Measurements from ENCODE around the gene GRM1. TPM values are rescaled to one million over a fixed set of nuclear protein-coding genes. Genes with fewer than 3 reads are reported as not detected.

The GRM1 gene
- total RNA-seq, 1 experiment from 2014 or later = not detected

DNA sequence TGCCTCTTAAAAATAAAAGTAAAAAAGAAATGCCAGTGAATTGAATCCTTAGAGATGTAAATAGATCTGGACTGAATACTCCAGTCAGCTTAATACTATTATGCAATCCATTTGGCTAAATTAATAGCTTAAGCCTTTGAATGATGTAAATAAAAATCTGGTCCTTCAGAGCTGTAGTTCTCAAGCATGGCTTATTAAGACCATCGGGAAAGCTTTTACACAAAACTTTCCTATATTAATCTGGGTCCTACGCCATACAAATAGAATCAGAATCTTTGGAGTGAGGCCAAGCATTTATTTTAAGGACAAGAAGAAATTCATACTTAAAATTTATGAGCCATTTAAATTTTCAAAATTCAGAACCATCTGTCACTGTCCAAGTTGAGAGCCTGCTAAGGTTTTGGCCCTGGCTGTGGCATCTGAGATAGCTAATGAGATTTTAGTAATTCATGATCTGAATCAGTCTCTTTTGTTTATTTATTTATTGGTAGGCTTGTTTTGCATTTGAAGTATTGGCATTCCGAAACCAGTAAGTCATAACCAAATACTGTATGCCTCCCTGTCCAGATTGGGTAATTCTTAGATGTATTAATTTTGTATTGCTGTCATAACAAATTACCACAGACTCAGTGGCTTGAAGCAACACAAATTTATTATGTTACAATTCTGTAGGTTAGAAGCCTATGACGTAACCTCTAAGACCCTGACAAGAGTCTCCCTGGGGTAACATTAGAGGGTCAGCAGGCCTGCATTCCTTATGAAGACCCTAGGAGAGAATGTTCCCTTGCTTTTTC, 286.7 kb downstream of the GRM1 start:
- no peak for DNase-seq (ENCODE audit: low read depth)

DNA sequence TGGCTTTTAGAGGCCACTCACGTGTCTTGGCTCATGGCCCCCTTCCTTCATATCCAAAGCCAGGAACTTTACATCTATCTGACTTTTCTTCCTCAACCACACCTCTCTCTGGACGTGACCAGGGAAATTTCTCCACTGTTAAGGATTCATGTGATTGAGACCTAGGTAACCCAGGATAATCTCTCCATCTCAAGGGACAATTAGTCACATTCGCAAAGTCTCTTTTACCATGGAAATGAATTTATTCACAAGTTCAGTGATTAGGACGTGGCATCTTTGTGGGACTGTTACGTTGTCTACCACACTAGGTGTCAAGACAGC, 287.3 kb downstream of the GRM1 start:
- DNase-seq (ENCODE audit: low read depth) = no peak

DNA sequence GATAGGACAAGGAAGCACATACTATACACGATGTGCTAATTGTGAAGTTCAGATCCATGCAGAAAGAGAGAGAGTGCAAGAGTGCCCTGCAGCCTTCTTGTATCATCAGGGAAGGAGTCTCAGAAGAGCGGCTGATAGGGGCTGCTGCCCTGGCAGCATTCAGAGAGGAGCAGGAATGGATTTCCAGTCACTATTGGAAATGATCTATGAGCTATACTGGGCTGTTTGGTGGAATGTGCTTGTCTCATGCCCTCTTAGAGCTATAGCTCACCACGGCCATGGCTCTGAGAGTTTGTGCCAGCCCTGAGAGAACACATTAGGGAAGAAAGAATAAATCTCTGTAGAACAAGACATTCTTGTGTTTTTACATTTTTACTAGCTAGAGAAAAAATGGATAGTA, 302.2 kb downstream of the GRM1 start:
- DNase-seq (ENCODE audit: low read depth) = no peak

DNA sequence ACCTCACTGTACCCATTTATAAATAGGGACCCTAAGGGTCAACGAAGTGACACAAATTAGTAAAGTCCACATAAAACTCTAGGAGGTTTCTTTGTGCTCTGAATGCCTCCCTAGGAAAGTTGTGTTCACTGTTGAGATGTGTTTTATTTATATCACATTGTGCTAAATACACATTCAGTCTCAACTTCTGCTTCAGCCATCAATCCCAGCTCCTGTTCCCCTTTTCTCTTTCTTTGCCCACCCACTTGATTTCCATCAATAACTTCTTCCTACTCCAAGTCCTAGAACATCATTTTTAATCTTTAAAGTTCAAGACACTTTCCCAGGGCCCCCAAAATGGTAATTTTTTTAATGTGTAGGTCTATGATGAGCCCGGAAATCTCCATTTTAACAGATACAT, 306.5 kb downstream of the GRM1 start:
- DNase-seq (ENCODE audit: low read depth) = no peak

DNA sequence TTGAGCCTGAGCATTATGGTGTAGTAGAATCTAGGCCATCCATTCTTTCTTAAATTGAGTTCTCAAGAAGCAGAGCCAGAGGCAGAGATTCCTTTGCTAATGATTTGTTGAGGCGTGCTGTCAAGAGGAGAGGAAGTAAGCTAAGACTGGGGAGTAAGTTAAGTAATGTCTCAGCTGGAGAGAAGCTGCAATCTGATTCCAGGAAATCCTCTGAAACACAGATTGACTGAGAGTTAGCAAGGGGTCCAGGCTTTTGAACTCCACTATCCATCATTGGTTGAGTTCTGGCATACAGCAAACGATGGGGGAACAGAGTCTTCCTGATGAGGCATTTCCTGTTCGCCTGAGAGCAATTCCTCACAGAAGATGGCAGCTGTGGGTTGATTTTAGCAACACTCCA, 307.3 kb downstream of the GRM1 start:
- DNase-seq (ENCODE audit: low read depth) = no peak

DNA sequence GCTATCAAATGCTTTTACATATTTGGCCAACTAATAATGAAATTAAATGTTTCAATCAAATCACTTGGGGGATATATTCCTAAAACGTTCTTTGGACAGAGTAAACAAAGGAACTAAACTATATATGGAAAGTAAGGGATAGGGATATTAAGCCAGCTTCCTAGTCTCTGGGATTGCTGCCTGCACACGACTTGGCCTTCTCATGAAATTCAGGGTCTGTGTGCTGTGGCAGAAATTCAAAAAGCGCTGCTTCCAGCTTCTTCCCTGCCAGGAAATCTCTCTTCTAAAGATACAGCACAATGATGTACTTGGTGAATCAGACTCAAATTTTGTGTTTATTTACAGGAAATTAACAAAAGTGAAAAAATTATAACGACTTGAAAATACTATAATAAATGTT, 308.5 kb downstream of the GRM1 start:
- DNase-seq (ENCODE audit: low read depth) = no peak

DNA sequence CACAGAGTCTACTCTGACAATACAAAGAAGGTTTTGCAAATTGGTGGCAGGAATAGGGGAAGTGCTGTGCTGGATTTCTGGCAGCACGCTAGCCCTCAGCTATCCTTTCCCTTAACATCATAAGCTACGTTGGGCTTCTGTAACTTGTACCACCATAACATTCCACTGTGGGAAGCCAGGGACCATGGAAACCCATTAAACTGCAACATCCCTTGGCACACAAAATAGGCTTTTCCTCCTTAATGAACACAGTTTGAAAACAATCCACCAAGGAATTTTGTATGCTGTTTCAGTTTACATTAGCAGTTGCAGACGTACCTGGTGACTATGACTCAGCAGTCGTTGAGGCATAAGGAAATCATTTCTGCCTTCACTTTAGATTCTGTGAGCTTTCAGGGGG, 310.9 kb downstream of the GRM1 start:
- DNase-seq (ENCODE audit: low read depth) = peak; percentile 58

DNA sequence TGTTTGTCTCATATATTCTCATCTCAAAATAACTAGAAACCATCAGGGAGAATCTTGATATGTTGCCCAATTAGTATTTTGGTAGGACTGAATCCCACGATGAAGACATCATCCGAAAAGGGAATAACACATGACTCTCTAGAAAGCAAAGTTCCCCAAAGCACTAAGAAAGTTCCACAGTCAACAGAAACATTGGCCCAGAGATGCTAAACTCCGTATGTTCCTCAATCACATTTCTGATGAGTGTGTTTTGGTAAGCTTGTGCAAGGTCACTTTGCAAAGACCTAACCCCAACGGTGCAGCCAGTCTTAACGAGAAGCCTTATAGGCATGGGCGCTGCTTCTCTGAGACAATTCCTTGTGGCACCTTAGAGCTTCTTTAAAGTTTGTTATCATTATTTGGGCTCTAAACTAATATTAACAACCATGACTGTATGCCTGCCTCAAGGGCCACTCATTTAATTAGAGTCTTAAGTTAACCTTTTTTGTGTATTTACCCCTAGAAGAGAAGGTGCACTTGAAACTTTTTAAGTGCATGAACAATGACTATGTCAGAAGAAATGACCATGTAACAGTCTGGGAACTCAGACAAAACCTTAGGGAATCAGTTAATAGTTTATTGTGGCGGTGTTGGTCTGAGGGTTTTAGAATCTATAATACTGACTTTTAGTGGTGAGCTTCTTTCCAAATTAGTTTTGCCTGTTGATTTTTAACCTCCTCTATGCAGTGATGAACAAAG, 312.8 kb downstream of the GRM1 start:
- no peak for DNase-seq (ENCODE audit: low read depth)

DNA sequence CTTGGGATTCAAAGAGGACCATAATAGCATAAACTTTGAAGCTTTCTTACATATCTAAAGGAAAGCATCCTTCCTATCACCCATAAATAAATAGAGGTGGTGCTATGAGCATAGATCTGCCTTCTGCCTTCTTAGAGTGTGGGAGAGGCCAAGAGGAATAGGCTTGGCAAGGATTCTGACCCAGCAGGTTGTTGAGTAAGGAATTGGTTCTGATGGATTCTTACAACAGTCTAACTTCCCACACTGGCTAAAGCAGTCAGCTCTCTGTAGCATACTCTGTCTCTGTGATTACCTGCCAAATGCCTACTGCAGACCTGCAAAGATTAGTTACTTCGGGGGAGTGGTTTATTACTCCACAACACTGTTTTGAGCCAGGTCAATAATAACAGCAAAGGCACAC, 316.7 kb downstream of the GRM1 start:
- DNase-seq (ENCODE audit: low read depth) = no peak

DNA sequence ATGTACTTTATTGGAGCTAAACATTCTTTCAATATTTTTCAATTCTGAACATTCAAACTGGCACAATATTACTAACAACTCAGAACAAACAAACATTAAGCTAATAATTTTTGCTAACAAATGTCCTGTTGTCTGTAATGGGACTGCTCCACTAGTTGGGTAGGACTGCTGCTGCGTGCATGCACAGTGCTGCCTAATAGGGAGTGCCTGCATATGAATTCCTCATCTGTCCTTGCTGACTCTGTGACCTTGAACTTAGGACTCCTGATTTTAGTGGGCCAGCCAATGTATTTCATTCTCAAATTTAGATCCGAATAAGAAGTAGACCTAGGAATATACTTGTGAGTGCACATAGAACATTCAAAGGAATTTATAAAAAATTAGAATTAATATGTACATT, 318.2 kb downstream of the GRM1 start:
- no peak for DNase-seq (ENCODE audit: low read depth)

DNA sequence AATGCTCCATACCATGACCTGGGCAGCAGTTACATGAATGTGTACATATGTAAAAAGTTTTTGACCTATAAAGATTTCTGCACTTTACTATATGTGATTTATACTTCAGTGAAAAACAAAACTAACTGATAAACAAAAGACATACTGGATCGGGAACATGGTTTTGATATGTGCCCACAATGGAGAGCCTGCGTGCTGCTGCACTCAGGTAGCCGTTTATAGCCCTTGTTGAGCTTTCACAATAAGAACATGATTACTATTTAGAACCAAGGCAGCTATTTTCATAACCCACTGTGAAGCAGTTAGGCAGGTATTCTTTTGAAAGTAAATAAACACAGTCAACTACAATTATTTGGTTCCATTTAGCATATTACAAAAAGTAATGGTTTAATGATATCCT, 318.8 kb downstream of the GRM1 start:
- no peak for DNase-seq (ENCODE audit: low read depth)

DNA sequence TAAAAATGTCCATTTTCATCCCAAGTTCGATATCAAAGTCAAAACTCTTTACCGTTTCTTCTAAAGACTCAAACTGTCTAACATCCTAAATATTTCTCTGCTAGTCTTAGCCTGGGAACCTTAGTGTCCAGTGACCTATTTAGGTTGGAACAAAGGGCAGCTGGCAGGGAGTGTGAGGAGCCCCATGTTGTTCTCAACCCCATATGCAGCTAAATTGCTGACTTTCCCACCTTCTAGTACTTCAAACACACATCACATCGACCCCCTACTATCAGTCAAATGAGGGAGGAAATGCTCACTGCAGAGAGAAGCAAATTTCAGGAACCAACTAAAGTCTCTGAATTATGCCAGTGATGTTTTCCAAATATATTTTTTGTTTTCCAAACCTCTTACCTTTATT, 322.2 kb downstream of the GRM1 start:
- DNase-seq (ENCODE audit: low read depth) = no peak

DNA sequence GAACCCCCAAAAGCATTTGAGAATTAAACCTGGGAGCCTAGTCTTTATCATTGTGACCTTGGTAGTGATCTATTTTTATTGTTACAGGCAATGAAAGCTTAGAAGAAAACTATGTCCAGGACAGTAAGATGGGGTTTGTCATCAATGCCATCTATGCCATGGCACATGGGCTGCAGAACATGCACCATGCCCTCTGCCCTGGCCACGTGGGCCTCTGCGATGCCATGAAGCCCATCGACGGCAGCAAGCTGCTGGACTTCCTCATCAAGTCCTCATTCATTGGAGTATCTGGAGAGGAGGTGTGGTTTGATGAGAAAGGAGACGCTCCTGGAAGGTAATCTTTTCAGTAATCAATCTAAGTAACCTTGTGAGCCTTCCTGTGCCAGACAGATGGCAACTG, 323.3 kb downstream of the GRM1 start:
- DNase-seq (ENCODE audit: low read depth) = no peak

DNA sequence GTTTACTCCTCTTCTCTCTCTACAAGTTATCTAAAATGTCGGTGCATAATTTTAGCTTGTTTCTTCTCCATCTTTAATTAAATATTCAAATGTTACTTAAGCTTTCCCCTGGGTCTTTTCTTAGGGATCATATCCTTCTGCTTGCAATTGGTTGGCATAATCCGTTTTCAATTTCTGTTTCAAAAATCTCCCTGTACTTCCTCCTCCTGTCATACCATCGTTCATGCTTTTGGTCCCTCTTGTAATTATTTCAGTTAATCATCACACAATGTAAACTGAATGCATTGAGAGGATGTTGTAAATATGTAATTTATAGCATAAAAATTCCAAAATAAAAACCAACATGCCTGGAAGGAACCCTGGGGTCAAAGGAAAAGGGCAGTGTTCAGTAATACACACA, 325.6 kb downstream of the GRM1 start:
- DNase-seq (ENCODE audit: low read depth) = no peak

DNA sequence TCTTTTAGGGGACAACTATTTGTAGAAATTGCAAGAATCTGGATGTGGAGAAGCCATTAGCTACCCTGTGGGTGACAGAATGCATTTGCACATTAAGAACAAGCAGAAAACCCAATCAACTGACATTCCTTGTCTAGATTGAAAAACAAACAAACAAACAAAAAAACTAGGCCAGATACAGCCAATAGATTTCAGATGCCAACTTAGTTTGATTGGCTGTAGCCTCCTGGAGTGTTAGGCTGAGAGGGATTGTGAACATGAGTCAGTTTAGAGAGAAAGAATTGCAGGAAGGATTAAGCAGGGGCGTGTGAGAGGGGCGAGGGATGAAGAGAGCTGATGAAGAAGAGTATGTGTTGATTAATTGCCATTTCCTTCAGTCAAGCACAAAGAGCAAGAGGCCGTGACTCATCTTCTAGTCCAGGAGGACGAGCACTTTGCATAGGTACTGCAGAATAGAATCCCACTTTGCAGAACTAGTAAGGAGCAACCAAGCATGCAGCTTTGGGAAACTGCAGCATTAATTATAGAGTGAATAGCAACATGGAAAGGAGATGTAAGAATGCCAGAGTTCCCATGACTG, 326.7 kb downstream of the GRM1 start:
- peak; percentile 19 for DNase-seq (ENCODE audit: low read depth)

DNA sequence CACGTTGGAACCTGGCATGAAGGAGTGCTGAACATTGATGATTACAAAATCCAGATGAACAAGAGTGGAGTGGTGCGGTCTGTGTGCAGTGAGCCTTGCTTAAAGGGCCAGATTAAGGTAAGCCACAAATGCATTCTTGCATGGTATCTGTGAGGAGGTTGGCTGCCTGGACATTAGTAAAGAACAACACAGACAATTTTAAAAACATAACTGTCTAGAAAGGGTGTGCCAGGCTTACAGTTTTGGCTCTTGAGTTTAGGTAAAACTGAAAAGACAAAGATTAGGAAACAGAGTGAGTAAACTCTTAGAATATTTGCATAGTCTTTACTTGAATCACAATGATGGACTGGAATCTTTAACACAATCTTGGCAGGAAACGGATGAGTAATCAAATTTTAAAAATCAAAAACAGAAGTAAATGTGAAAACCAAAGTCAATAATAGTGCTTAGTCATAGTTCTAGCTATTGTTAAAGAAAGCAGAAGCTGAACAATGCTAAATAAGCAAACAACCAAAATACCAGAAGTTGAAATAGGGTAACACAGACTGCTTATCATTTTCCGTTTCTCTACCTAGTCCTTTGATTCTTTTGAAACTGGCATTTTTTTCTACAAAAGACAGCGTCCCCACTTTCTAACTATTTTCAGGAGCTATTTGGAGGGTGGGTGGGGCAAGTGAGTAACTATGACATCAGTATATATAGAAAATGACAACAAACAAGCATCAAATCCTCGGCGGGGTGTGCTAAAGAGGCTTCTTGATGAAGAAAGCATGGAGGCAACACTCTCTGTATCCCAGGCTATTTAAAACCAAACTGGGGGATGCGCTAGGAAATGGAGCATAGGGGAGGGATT, 328.9 kb downstream of the GRM1 start:
- peak; percentile 95 for DNase-seq (ENCODE audit: low read depth)

DNA sequence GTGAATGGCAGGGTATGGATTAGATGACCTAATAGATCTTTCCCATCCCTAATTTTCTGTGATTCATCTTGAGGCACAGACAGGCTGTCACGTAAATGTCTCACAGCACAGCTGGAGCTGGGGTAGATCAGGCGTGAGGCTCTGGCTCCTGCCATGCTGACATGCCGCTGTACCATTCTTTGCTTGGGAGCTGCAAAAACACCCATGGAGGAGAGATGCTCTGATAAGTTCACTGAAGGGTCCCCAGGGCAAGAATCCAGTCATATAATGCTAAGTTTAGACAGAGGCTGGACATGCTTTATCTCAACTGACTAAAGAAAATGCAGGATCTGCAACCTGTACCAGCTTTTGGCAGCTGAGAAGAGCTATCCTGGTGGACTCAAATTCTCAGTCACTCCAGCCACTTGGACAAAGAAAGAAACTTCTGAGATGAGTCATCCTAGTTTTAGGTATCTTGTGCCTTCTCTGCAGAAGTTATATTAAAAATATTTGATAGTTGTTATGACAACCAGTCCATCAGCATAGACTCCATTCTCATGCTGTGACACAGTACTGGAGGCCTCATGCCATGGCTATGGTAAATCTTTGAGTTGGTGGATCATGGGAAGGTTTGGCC, 329.7 kb downstream of the GRM1 start:
- peak; percentile 36 for DNase-seq (ENCODE audit: low read depth)

DNA sequence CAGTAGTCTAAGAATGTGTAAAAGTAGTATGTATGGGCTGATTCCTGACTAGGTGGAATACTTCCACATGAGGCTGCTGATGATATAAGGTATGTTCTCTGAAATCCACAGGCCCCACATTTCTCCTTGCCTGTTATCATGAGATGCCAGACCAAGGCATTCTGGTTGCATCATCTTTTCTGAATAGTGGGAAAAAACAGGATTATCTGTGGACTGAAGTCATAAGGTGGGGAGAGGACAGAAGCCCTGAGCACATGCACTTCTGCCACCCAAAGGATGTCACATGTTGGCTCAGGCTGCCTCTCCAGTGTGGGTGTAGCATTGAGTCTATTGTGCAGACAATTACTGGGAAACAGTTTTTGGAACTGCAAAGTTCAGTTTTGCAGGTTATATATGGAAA, 330.3 kb downstream of the GRM1 start:
- DNase-seq (ENCODE audit: low read depth) = no peak

DNA sequence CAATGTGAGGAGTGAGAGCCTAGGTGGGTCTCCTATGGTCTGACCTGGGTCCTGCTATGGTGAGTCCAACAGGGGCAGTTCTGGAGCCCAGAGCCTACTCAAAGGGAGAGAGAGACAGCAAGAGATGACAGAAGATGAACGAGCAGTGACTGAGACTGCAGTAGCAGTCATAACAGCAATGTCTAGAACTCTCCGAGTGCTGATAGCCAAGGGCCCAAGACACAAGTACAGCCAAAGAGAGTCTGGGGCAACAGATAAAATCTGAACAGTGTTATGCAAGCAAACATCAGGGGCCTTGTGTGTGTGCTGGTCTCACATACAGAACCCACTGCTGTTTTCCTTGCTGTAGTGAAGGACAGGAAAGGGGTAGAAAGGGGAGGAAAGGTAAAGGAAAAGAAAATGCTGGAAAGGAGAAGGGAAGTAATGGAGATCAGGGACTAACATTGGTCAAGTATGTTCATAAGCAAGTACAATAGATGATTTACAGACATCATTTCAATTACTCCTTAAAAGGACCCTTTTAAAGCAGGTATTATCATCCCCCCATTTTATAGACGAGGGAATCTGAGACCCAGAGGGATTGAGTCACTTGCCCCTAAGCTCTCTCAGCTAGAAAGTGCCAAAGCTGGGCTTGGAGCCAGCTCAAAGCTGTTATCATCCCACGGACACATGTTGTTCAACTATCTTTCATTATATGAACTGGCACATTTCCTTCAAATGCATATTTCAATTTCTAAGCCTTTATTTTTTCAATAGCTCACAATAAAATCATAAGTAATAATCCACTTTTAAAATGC, 332.5 kb downstream of the GRM1 start:
- DNase-seq (ENCODE audit: low read depth) = peak; percentile 87

DNA sequence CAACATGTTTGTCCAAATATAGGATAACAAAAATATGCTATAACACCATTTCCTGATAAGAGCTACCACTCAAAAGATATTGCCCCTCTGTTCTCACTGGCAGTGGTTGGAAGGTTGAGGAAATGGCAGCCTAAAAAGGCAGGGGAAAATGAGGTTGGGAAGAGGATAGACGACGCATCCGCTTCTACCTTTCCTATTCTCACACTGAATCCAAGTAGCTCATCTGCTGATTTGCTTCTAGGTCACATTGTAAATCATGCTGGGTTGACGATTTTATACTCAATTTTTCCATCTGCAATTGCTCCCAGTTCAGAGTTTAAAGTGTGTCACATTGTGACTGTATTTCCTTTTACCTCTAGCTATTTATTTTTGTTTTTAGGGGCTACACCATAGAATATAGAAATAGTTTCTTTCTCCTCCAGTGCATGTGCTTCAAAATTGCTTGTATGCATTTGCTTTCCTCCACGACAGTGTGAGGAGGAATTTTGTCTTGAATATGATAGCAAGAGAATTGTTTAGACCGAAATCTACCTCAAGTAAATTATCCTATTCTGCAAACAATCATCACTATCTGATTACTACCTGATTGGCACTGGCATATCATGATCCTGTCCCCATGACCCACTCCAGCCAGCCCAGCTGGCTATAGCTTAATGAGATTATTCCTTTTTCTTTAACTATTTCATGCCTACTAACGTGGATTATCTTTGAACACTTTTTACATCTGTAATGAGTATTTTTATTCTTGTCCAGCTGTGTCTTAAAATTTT, 335.2 kb downstream of the GRM1 start:
- no peak for DNase-seq (ENCODE audit: low read depth)

Data from Daoy (cell line).